ENCODE data around the gene BNC2. TPM values are rescaled to one million over a fixed set of nuclear protein-coding genes. Genes with fewer than 3 reads are reported as not detected.

The BNC2 gene
- total RNA-seq, 4 donors from 2014 or later = 20.5 to 55.4 (median 26.2) TPM

- no peaks in the 10 kb centered on the region for H3K9me3 ChIP-seq
- intact Hi-C loops (cut with DNase I; ENCODE audit: low total_unique reads) = no loop called here
- no peak for DNase-seq
- 86 to 100% methylated on average over 1 to 3 of the region's 3 CpGs for WGBS, 2 donors (ENCODE audit: low coverage in 1 of 2)
- H3K27ac ChIP-seq = no peak overlapping the region
- no peaks in the 10 kb centered on the region for H3K36me3 ChIP-seq
- no peak overlapping the region for H3K4me3 ChIP-seq
- TF ChIP-seq POLR2AphosphoS5 (IDR thresholded peaks at IDR 0.05) = no peak
- no peak for TF ChIP-seq POLR2A (IDR thresholded peaks at IDR 0.05)
- no peak for TF ChIP-seq EP300 (IDR thresholded peaks at IDR 0.05; ENCODE audit: low read depth)
- peaks cover 7 to 15% (median 11%) of the 10 kb centered on the region in 4 donors for H3K4me1 ChIP-seq
- H3K27me3 ChIP-seq = no peaks in the 10 kb centered on the region
- in situ Hi-C loops (cut with MboI; ENCODE audit: low pct_ligation_motif_present in 1 of 4, low pct_unique_long_range_greater_than_20kb in 1 of 4, low sequenced_read_pairs in 3 of 4) = no loop called here
Observed at GRCh38 chr9:16524078-16524477, 346.4 kb downstream of the BNC2 start.

- Histone ChIP-seq H3K4me3 (no peak overlapping the region), H3K27me3 (no peaks in the 10 kb centered on the region), H3K36me3 (no peaks in the 10 kb centered on the region), H3K27ac (peak overlapping the region; percentile 57 to 78 (median 68)), H3K9me3 (no peaks in the 10 kb centered on the region), H3K4me1 (peaks cover 8 to 23% (median 13%) of the 10 kb centered on the region in 4 donors)
- intact Hi-C loops (cut with DNase I; ENCODE audit: low total_unique reads) = no loop called here
- DNase-seq = peak; percentile 13
- in situ Hi-C loops (cut with MboI; ENCODE audit: low pct_ligation_motif_present in 1 of 4, low pct_unique_long_range_greater_than_20kb in 1 of 4, low sequenced_read_pairs in 3 of 4) = no loop called here
- TF ChIP-seq POLR2A (IDR thresholded peaks at IDR 0.05) (no peak), CTCF (IDR thresholded peaks at IDR 0.05) (no peak), POLR2AphosphoS5 (IDR thresholded peaks at IDR 0.05) (no peak), EP300 (IDR thresholded peaks at IDR 0.05; ENCODE audit: low read depth) (no peak)
- whole genome bisulfite sequencing, 2 donors (ENCODE audit: low coverage in 1 of 2) = 43 to 62% methylated on average over 3 of the region's 3 CpGs
Observed at GRCh38 chr9:16521868-16522411, 348.5 kb downstream of the BNC2 start.

GRCh38 chr9:16519001-16519400 is 351.5 kb downstream of the BNC2 start:
- DNase-seq = no peak
- no peaks in the 10 kb centered on the region for H3K27me3 ChIP-seq
- no peaks in the 10 kb centered on the region for H3K9me3 ChIP-seq
- intact Hi-C loops (cut with DNase I; ENCODE audit: low total_unique reads) = no loop called here
- peaks cover 9 to 37% (median 16%) of the 10 kb centered on the region in 4 donors for H3K4me1 ChIP-seq
- 79 to 82% methylated on average over 2 of the region's 2 CpGs for WGBS, 2 donors (ENCODE audit: low coverage in 1 of 2)
- in situ Hi-C loops (cut with MboI; ENCODE audit: low pct_ligation_motif_present in 1 of 4, low pct_unique_long_range_greater_than_20kb in 1 of 4, low sequenced_read_pairs in 3 of 4) = no loop called here
- TF ChIP-seq POLR2AphosphoS5 (IDR thresholded peaks at IDR 0.05) = no peak
- no peaks in the 10 kb centered on the region for H3K36me3 ChIP-seq
- H3K27ac ChIP-seq = peak overlapping the region in 1 of 4 donors; percentile 3
- H3K4me3 ChIP-seq = no peak overlapping the region

GRCh38 chr9:16516891-16517290 is 353.6 kb downstream of the BNC2 start:
- Histone ChIP-seq H3K27ac (peak overlapping the region; percentile 59 to 77 (median 68)), H3K36me3 (no peaks in the 10 kb centered on the region), H3K4me1 (peaks cover 0 to 27% (median 9%) of the 10 kb centered on the region in 4 donors), H3K27me3 (no peaks in the 10 kb centered on the region), H3K9me3 (no peaks in the 10 kb centered on the region), H3K4me3 (no peak overlapping the region)
- intact Hi-C loops (cut with DNase I; ENCODE audit: low total_unique reads) = no loop called here
- WGBS, 2 donors (ENCODE audit: low coverage in 1 of 2) = 49 to 67% methylated on average over 2 of the region's 2 CpGs
- no peak for TF ChIP-seq CTCF (IDR thresholded peaks at IDR 0.05)
- TF ChIP-seq POLR2AphosphoS5 (IDR thresholded peaks at IDR 0.05) = peak in 1 of 3 donors; percentile 20
- in situ Hi-C loops (cut with MboI; ENCODE audit: low pct_ligation_motif_present in 1 of 4, low pct_unique_long_range_greater_than_20kb in 1 of 4, low sequenced_read_pairs in 3 of 4) = no loop called here
- DNase-seq = no peak

GRCh38 chr9:16515879-16516301 is 354.6 kb downstream of the BNC2 start:
- in situ Hi-C loops (cut with MboI; ENCODE audit: low pct_ligation_motif_present in 1 of 4, low pct_unique_long_range_greater_than_20kb in 1 of 4, low sequenced_read_pairs in 3 of 4) (no loop called here), intact Hi-C loops (cut with DNase I; ENCODE audit: low total_unique reads) (no loop called here)
- H3K27ac ChIP-seq = peak overlapping the region; percentile 59 to 77 (median 68)
- H3K36me3 ChIP-seq = no peaks in the 10 kb centered on the region
- WGBS, 2 donors (ENCODE audit: low coverage in 1 of 2) = 55 to 83% methylated on average over 3 to 4 of the region's 4 CpGs
- TF ChIP-seq POLR2AphosphoS5 (IDR thresholded peaks at IDR 0.05) (no peak), CTCF (IDR thresholded peaks at IDR 0.05) (no peak), POLR2A (IDR thresholded peaks at IDR 0.05) (no peak), EP300 (IDR thresholded peaks at IDR 0.05; ENCODE audit: low read depth) (no peak)
- no peak for DNase-seq
- H3K27me3 ChIP-seq = no peaks in the 10 kb centered on the region
- H3K4me3 ChIP-seq = no peak overlapping the region
- peaks cover 0 to 22% (median 6%) of the 10 kb centered on the region in 4 donors for H3K4me1 ChIP-seq
- H3K9me3 ChIP-seq = no peaks in the 10 kb centered on the region
